Lung (tissue), 12 donors: ENCODE data around the gene PAFAH2. TPM values are rescaled to one million over a fixed set of nuclear protein-coding genes. Genes with fewer than 3 reads are reported as not detected.

Experiments
- ATAC-seq: fragments of 200-7000 bp; cut with Tn5 transposase; one replicate; pipeline ENCODE4 v1.9.1; 2020; ENCODE audit warnings: moderate number of reproducible peaks; ENCODE audit not compliant: insufficient read depth, low FRiP score
- DNase-seq, 3 donors: peaks; one replicate each; pipeline ENCODE4 v3.0.0-alpha.2; 2013 to 2017
- H3K27ac ChIP-seq, 2 donors: one replicate each; pipeline ENCODE4 v1.5.1; 2013; ENCODE audit warnings: mild to moderate bottlenecking in 2 of 2, moderate library complexity in 2 of 2, control low read depth in 1 of 2, inconsistent platforms in 1 of 2, low read depth in 1 of 2, low read length in 1 of 2
- H3K27me3 ChIP-seq, 3 donors: one replicate each; pipeline ENCODE4 v1.5.1; 2013; ENCODE audit warnings: low read length in 2 of 3; ENCODE audit not compliant: control insufficient read depth in 3 of 3, insufficient read depth in 3 of 3
- H3K36me3 ChIP-seq, 4 donors: one replicate each; pipeline ENCODE4 v1.5.1; 2013; ENCODE audit warnings: low read length in 4 of 4, mild to moderate bottlenecking in 1 of 4, moderate library complexity in 1 of 4; ENCODE audit not compliant: control insufficient read depth in 4 of 4, insufficient read depth in 4 of 4
- H3K4me1 ChIP-seq, 5 donors: one replicate each; pipeline ENCODE4 v1.5.1; 2013; ENCODE audit warnings: low read length in 5 of 5, mild to moderate bottlenecking in 2 of 5, moderate library complexity in 1 of 5; ENCODE audit not compliant: control insufficient read depth in 5 of 5, insufficient read depth in 5 of 5
- H3K4me3 ChIP-seq: one replicate; pipeline ENCODE4 v1.5.1; 2013; ENCODE audit warnings: mild to moderate bottlenecking, control low read depth, moderate library complexity
- H3K9ac ChIP-seq, 2 donors: one replicate each; pipeline ENCODE4 v1.5.1; 2013; ENCODE audit warnings: low read length in 2 of 2, control low read depth in 1 of 2; ENCODE audit not compliant: insufficient read depth in 1 of 2
- H3K9me3 ChIP-seq, 4 donors: one replicate each; pipeline ENCODE4 v1.5.1; 2013; ENCODE audit warnings: low read length in 3 of 4, mild to moderate bottlenecking in 1 of 4, moderate library complexity in 1 of 4; ENCODE audit not compliant: control insufficient read depth in 4 of 4, insufficient read depth in 3 of 4
- WGBS, 2 donors: extraction: QIAGEN DNeasy Blood & Tissue Kit; methylation state at CpG; one replicate each; pipeline ENCODE4 v1.1.7; 2013; 5-methylcytosine and 5-hydroxymethylcytosine counted together
- polyA plus RNA-seq, 2 donors: library from polyadenylated mRNA; stranded (reverse); fragments of 200-250 nt; gene quantifications; one replicate each; pipeline ENCODE4 v1.2.1, GENCODE V29; 2013
- total RNA-seq, 2 donors: library from RNA; depleted of rRNA in 1 of 2; stranded (reverse); fragments of >200 nt in 1 of 2; gene quantifications; one replicate each; pipeline ENCODE4 v1.2.1, GENCODE V29; 2014 to 2021
- TF ChIP-seq, protein P1 (sequence below): IDR thresholded peaks from 2 replicates; pipeline ENCODE4 v1.5.1; 2012; ENCODE audit warnings: mild to moderate bottlenecking; ENCODE audit errors: control extremely low read depth, extremely low read depth
- donor health status: control.
- donor health status: control.
- donor health status: Bipolar disorder and iron deficiency.
- donor health status: healthy.
- donor health status: DM: yes; HTN: yes; CAD: no.

Gene PAFAH2
- total and polyA plus RNA-seq, 4 donors: 6.5 to 15.2 (median 9.1) TPM

DNA sequence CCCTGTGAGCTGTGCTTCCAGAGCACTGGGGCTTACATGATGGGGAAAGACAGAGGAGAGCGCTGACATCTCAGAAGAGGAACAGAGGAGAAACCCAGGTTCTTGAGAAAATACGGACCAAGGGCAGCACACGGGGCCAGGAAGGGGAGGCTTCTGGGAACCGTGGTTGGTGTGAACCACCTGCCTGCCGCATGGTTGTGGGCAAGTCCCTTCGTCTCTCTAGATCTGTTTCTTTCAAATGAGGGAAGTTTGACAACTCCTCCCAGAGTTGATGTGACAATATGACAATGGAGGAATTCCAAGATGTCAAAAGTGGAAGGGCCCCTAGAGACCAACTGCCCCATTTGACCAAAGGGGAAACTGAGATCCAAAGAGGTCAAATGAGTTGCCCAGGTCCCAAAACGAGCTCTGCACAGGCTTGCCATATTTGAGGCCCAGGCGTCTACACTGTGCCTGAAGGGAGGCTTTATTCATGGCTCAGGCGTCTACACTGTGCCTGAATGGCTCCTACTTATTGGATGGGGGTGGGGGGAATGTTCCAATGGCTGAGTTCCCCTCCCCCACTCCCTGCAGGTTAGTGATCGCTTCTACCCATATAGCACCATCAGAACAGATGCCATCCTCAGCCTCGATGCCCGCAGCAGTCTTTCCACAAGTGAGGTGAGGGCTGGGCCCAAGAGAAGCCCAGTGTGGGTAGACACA is 34.9 kb upstream of the PAFAH2 start:
- no peak for ATAC-seq

DNA sequence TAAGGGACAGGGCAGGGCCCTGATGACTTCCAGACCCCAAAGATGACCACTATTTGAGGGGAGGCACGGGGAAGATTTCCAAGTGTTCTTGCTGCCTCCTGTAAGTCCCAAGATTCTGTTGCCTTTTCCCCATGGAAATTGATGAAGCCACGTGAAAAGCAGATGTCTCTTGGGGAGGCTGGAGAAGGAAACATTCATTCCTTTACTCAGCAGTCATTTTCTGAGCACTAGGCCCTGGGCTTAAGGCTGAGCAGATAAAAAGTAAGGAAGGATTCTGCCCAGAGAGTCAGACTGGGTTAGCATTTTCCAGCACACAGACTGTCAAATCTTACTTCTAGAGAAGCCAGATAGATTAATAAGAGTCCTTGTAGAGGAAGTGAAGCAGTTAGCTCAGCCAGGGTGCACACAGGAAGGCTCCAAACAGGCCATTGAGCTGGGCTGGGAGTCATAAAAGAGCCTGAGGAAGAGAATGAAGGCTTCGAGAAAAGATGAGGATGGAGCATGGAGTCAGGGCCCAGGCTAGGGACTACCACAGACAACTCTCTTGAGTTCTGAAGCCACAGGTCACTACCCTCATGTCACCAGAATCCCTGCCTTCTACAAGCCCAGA is 33.9 kb upstream of the PAFAH2 start:
- peaks cover 0 to 12% (median 0%) of the 10 kb centered on the region in 5 donors for H3K4me1 ChIP-seq
- TF ChIP-seq, protein P1, sequence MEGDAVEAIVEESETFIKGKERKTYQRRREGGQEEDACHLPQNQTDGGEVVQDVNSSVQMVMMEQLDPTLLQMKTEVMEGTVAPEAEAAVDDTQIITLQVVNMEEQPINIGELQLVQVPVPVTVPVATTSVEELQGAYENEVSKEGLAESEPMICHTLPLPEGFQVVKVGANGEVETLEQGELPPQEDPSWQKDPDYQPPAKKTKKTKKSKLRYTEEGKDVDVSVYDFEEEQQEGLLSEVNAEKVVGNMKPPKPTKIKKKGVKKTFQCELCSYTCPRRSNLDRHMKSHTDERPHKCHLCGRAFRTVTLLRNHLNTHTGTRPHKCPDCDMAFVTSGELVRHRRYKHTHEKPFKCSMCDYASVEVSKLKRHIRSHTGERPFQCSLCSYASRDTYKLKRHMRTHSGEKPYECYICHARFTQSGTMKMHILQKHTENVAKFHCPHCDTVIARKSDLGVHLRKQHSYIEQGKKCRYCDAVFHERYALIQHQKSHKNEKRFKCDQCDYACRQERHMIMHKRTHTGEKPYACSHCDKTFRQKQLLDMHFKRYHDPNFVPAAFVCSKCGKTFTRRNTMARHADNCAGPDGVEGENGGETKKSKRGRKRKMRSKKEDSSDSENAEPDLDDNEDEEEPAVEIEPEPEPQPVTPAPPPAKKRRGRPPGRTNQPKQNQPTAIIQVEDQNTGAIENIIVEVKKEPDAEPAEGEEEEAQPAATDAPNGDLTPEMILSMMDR: no peak
- DNase-seq (no peak), ATAC-seq (no peak)
- H3K36me3 ChIP-seq: no peaks in the 10 kb centered on the region
- no peak overlapping the region for H3K9ac ChIP-seq
- no peaks in the 10 kb centered on the region for H3K9me3 ChIP-seq
- H3K27ac ChIP-seq: no peak overlapping the region
- no peaks in the 10 kb centered on the region for H3K27me3 ChIP-seq
- 80 to 84% methylated on average over 3 of the region's 3 CpGs for WGBS, 2 donors
- H3K4me3 ChIP-seq: no peak overlapping the region

More for the DNA sequence above, 34.9 kb upstream of the PAFAH2 start:
- Histone ChIP-seq H3K4me1 (peaks cover 0 to 12% (median 0%) of the 10 kb centered on the region in 5 donors), H3K36me3 (no peaks in the 10 kb centered on the region), H3K27me3 (no peaks in the 10 kb centered on the region), H3K9me3 (no peaks in the 10 kb centered on the region), H3K9ac (no peak overlapping the region), H3K27ac (no peak overlapping the region), H3K4me3 (no peak overlapping the region)
- no peak for DNase-seq
- TF ChIP-seq, protein P1: no peak
- WGBS, 2 donors: 78 to 81% methylated on average over 12 of the region's 12 CpGs

DNA sequence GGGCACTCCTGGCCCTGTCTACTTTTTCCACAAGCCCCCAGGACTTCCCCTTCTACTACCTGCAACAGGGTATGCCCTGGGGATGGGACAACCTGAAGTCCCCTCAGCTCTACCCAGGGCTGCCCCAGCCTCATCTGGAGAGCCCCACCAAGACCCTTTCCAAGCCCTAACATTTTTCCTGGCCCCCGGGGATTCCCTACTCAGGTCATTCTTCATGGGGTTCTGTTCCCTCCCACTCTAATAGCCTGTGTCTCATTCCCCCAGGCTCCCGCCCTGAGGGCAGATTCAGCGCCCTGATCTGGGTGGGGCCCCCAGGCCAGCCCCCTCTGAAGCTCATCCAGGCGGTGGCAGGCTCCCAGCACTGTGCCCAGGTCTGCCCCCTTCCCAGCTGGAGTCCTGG is 33.3 kb upstream of the PAFAH2 start:
- Histone ChIP-seq H3K4me3 (no peak overlapping the region), H3K27me3 (no peaks in the 10 kb centered on the region), H3K4me1 (peaks cover 0 to 11% (median 0%) of the 10 kb centered on the region in 5 donors), H3K27ac (no peak overlapping the region), H3K36me3 (no peaks in the 10 kb centered on the region), H3K9ac (no peak overlapping the region), H3K9me3 (no peaks in the 10 kb centered on the region)
- WGBS, 2 donors: 90 to 93% methylated on average over 4 of the region's 4 CpGs
- TF ChIP-seq, protein P1: no peak
- DNase-seq (no peak), ATAC-seq (no peak)
